ENCODE results near the gene CACNB2. TPM values are rescaled to one million over a fixed set of nuclear protein-coding genes. Genes with fewer than 3 reads are reported as not detected.

CACNB2 gene
- total RNA-seq, 1 experiment from 2014 or later: not detected

GRCh38 chr10:18122753-18123152 is 17.5 kb upstream of the CACNB2 start:
- H3K79me2 ChIP-seq (ENCODE audit: low read depth): no peaks in the 10 kb centered on the region
- no peak overlapping the region for H3K4me3 ChIP-seq
- no peaks in the 10 kb centered on the region for H4K20me1 ChIP-seq (ENCODE audit: insufficient read depth)
- no TSS peak for BruUV-seq (replicated peaks)
- POLR2A ChIA-PET (ENCODE audit: unreplicated experiment): no interaction called here
- H3K27me3 ChIP-seq (ENCODE audit: insufficient read depth, low read depth): no peaks in the 10 kb centered on the region
- H2AFZ ChIP-seq: no peak overlapping the region
- intact Hi-C loops (cut with micrococcal nuclease; ENCODE audit: unreplicated experiment): no loop called here
- no peaks in the 10 kb centered on the region for H3K9me3 ChIP-seq (ENCODE audit: insufficient read depth, low read depth)
- no peaks in the 10 kb centered on the region for H3K9me2 ChIP-seq (ENCODE audit: insufficient read depth)
- TF ChIP-seq CTCF (conservative IDR thresholded peaks at IDR 0.05) (no peak), EZH2 (IDR thresholded peaks at IDR 0.05; ENCODE audit: low read depth) (no peak)
- H3F3A ChIP-seq (ENCODE audit: insufficient read depth, low read depth): no peaks in the 10 kb centered on the region
- no peaks in the 10 kb centered on the region for H3K36me3 ChIP-seq (ENCODE audit: low read depth)
- no peak for DNase-seq
- CTCF ChIA-PET: no interaction called here
- no peak overlapping the region for H3K27ac ChIP-seq
- no peak overlapping the region for H3K4me2 ChIP-seq
- no peaks in the 10 kb centered on the region for H3K4me1 ChIP-seq (replicated peaks; ENCODE audit: insufficient read depth)

GRCh38 chr10:18133046-18133445 is 7.2 kb upstream of the CACNB2 start:
- no peak overlapping the region for H3K4me3 ChIP-seq
- BruUV-seq (replicated peaks): no TSS peak
- POLR2A ChIA-PET (ENCODE audit: unreplicated experiment): no interaction called here
- H4K20me1 ChIP-seq (ENCODE audit: insufficient read depth): no peaks in the 10 kb centered on the region
- H3F3A ChIP-seq (ENCODE audit: insufficient read depth, low read depth): no peaks in the 10 kb centered on the region
- no peak overlapping the region for H3K4me2 ChIP-seq
- H3K4me1 ChIP-seq (replicated peaks; ENCODE audit: insufficient read depth): no peaks in the 10 kb centered on the region
- no peaks in the 10 kb centered on the region for H3K27me3 ChIP-seq (ENCODE audit: insufficient read depth, low read depth)
- intact Hi-C loops (cut with micrococcal nuclease; ENCODE audit: unreplicated experiment): no loop called here
- H2AFZ ChIP-seq: no peak overlapping the region
- TF ChIP-seq EZH2 (IDR thresholded peaks at IDR 0.05; ENCODE audit: low read depth) (no peak), CTCF (conservative IDR thresholded peaks at IDR 0.05) (no peak)
- no peak overlapping the region for H3K27ac ChIP-seq
- H3K36me3 ChIP-seq (ENCODE audit: low read depth): no peaks in the 10 kb centered on the region
- DNase-seq: no peak
- H3K9me3 ChIP-seq (ENCODE audit: insufficient read depth, low read depth): no peaks in the 10 kb centered on the region
- H3K79me2 ChIP-seq (ENCODE audit: low read depth): no peaks in the 10 kb centered on the region
- no peaks in the 10 kb centered on the region for H3K9me2 ChIP-seq (ENCODE audit: insufficient read depth)
- CTCF ChIA-PET: no interaction called here

GRCh38 chr10:18134509-18134908 is 5.7 kb upstream of the CACNB2 start:
- no peaks in the 10 kb centered on the region for H3K27me3 ChIP-seq (ENCODE audit: insufficient read depth, low read depth)
- intact Hi-C loops (cut with micrococcal nuclease; ENCODE audit: unreplicated experiment): no loop called here
- H3K4me1 ChIP-seq (replicated peaks; ENCODE audit: insufficient read depth): no peaks in the 10 kb centered on the region
- no peaks in the 10 kb centered on the region for H3K9me3 ChIP-seq (ENCODE audit: insufficient read depth, low read depth)
- H3K27ac ChIP-seq: no peak overlapping the region
- POLR2A ChIA-PET (ENCODE audit: unreplicated experiment): no interaction called here
- no TSS peak for BruUV-seq (replicated peaks)
- no peaks in the 10 kb centered on the region for H3F3A ChIP-seq (ENCODE audit: insufficient read depth, low read depth)
- H3K36me3 ChIP-seq (ENCODE audit: low read depth): no peaks in the 10 kb centered on the region
- CTCF ChIA-PET: no interaction called here
- no peak overlapping the region for H3K4me2 ChIP-seq
- TF ChIP-seq EZH2 (IDR thresholded peaks at IDR 0.05; ENCODE audit: low read depth): no peak
- TF ChIP-seq CTCF (conservative IDR thresholded peaks at IDR 0.05): no peak
- no peaks in the 10 kb centered on the region for H3K9me2 ChIP-seq (ENCODE audit: insufficient read depth)
- H3K79me2 ChIP-seq (ENCODE audit: low read depth): no peaks in the 10 kb centered on the region
- no peaks in the 10 kb centered on the region for H4K20me1 ChIP-seq (ENCODE audit: insufficient read depth)
- H2AFZ ChIP-seq: no peak overlapping the region
- no peak overlapping the region for H3K4me3 ChIP-seq
- DNase-seq: no peak
